Activated CD4-positive, alpha-beta T cell treated with anti-CD3 and anti-CD28 coated beads, Interleukin-2, amount 10 ng/mL, durations not matched to agents 24 days and 14 days (primary cell): ENCODE measurements around the gene SYT2. TPM values are rescaled to one million over a fixed set of nuclear protein-coding genes. Genes with fewer than 3 reads are reported as not detected.

Experiments used
- DNase-seq: peaks from one replicate; pipeline ENCODE4 v3.0.0; 2022
- H3K27ac Mint-ChIP-seq: one replicate; pipeline ENCODE4 v1.8.0; 2022; ENCODE audit warnings: mild to moderate bottlenecking, mixed read lengths
- H3K27me3 Mint-ChIP-seq: one replicate; pipeline ENCODE4 v1.8.0; 2022; ENCODE audit warnings: mixed read lengths
- H3K36me3 Mint-ChIP-seq: one replicate; pipeline ENCODE4 v1.8.0; 2022; ENCODE audit warnings: low read depth, mild to moderate bottlenecking, mixed read lengths
- H3K4me1 Mint-ChIP-seq: one replicate; pipeline ENCODE4 v1.8.0; 2021; ENCODE audit warnings: mixed read lengths
- H3K4me3 Mint-ChIP-seq: one replicate; pipeline ENCODE4 v1.8.0; 2022; ENCODE audit warnings: mild to moderate bottlenecking, moderate library complexity, mixed read lengths
- H3K9me3 Mint-ChIP-seq: one replicate; pipeline ENCODE4 v1.8.0; 2021; ENCODE audit warnings: mixed read lengths
- intact Hi-C: fragments of 100-400 bp; cut with micrococcal nuclease; formaldehyde crosslinking; loops from one replicate; pipeline ENCODE4 v1.15.1; 2023
- total RNA-seq: library from RNA; stranded (reverse); gene quantifications from 2 replicates; pipeline ENCODE4 v1.2.3, GENCODE V29; 2022

SYT2 gene
- total RNA-seq, 1 donor from 2014 or later, result not detected

DNA sequence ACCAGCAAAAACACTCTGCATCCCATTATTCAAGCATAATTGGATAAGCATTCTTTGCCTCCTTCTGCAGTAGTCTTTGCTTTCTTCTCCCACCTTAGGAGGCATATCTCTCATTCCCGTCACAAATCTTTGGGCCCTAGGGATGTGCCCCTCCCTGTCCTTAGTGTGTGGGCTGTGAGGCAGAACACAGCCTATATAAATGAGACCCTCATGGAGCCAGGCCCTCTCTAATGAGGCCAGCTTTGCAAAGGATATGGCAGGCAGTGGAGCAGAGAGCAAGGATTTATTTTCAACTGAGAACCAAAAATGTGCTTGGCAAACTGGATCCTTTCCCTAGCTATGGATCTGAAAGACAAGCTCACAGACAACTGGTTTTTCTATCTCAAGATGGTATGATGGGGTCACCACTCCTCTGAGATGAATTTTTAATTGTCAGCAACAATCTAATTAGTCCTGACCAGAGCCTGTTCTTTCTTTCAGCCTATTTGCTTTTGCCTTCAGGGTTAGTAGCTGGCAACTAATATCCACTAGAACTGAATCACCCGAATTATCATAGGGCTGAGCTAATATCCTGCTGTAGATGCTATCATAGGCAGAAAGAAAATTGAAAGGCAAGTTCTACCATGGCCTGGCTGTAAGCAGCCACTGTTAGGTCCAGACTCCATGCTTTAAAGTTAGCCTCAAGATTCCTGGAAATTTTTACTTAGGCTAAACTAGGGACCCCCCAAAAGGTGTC, 134.2 kb downstream of the SYT2 start:
- no peak overlapping the region for H3K4me3 Mint-ChIP-seq
- DNase-seq, result no peak
- H3K9me3 Mint-ChIP-seq, result no peaks in the 10 kb centered on the region
- intact Hi-C loops, result no loop called here
- no peaks in the 10 kb centered on the region for H3K36me3 Mint-ChIP-seq
- H3K27ac Mint-ChIP-seq, result no peak overlapping the region
- no peaks in the 10 kb centered on the region for H3K27me3 Mint-ChIP-seq
- no peaks in the 10 kb centered on the region for H3K4me1 Mint-ChIP-seq

DNA sequence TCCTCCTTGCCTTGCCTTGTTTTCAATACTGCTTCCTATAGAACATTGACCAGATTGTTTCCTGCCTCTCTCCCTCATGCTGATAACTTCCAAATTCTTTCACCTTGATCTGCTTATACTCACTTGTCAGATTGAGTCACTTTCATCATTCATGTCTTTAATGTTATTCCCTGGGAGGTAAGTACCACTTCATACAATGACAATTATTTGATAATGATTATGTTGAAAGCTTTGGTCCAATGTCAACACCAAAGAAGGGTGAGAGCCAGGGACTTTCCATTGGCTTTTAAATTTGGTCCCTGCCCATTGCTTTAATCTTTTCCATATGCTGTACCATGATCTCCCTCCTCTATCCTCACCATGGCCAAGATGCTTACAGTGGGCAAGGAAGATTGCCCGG, 137.4 kb downstream of the SYT2 start:
- no peaks in the 10 kb centered on the region for H3K4me1 Mint-ChIP-seq

DNA sequence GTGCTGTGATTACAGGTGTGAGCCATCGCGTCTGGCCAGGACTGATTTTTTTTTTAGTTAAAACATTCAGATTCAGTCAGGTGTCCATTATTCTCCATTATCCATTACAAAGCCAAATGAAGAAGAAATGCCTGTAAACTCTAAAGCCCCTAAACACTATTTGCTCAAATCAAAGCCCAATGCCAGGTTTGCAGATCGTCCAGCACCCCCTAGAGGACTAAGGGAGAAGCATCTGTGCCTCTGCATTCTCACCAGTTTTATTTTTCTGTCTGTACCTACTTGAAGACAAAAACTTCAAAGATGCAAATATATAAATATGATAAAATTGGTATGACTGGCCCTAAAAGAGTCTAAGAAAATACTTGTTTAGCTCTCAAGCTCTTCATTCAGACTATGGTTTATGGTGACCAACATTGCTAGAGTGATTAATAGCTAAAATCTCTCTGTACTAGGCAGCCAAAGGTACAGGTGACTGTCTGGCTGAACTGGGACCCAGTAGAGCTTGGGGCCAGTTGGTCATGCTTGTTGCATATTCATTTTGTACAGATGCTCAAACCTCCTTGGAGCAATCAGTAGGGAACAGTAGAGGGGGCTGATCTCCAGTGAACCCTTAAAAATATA, 138.4 kb downstream of the SYT2 start:
- H3K27ac Mint-ChIP-seq, result no peak overlapping the region
- intact Hi-C loops, result loop anchor here (2.0 to 5.0 kb wide), 3 partner anchors 70 to 229 kb away; no protein-coding TSS in a partner anchor
- H3K27me3 Mint-ChIP-seq, result no peaks in the 10 kb centered on the region
- peaks cover 3% of the 10 kb centered on the region for H3K36me3 Mint-ChIP-seq
- DNase-seq, result peak; percentile 78
- H3K4me3 Mint-ChIP-seq, result no peak overlapping the region
- H3K9me3 Mint-ChIP-seq, result no peaks in the 10 kb centered on the region
- peaks cover 5% of the 10 kb centered on the region for H3K4me1 Mint-ChIP-seq

More for the DNA sequence above, 137.4 kb downstream of the SYT2 start:
- Mint-ChIP-seq H3K27me3 (no peaks in the 10 kb centered on the region), H3K9me3 (no peaks in the 10 kb centered on the region), H3K36me3 (peaks cover 3% of the 10 kb centered on the region), H3K27ac (no peak overlapping the region), H3K4me3 (no peak overlapping the region)
- no peak for DNase-seq
- intact Hi-C loops, result loop anchor here (5.0 kb wide), 2 partner anchors 71 to 111 kb away; no protein-coding TSS in a partner anchor

DNA sequence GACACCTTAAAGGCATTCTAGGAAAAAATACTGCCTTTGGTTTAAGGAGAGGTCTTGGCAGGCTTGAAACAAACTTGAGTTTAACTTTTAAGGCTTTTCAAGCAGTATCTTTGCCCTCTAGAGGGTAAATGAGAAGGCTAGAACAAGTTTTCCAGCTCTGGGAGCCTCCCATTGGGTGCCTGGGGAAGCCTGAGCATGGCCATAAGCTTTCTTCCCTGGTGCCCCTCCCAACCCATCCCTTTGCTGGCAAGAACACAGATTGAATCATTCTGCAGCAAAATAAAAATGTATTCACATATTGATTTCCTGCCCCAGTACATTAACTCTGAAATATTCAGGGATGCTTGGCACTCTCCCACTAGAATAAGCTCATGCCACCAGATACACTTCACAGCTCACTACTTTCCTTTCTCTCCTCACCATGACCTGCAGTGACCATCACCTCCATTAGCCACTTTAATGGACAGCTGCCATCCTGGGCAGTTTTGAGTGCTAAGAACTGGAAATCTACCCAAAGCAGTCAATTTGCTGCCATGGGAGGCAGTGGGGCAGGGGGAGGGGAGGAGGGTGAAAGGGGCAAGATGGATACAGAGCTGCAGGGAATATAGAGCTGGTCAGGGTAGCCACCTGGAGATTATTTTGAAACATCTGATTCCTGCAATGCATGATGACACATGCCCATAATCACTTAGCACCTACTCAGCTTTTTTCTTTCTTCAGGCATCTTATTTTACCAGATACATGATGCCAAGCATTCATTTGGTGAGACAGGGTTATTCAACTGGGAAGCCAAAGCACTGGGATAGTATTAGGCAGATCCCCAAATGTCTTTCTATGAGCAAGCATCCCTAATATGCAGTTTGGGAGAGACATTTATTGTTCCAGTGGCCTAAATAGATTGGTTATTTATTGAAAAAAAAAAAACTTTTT, 140.6 kb downstream of the SYT2 start:
- Mint-ChIP-seq H3K36me3 (peaks cover 3% of the 10 kb centered on the region), H3K27me3 (no peaks in the 10 kb centered on the region), H3K27ac (no peak overlapping the region), H3K9me3 (no peaks in the 10 kb centered on the region), H3K4me1 (peaks cover 16% of the 10 kb centered on the region), H3K4me3 (no peak overlapping the region)
- DNase-seq, result no peak
- intact Hi-C loops, result loop anchor here (2.0 to 10.0 kb wide), 4 partner anchors 45 to 227 kb away; no protein-coding TSS in a partner anchor

- Mint-ChIP-seq H3K4me1 (peaks cover 16% of the 10 kb centered on the region), H3K4me3 (no peak overlapping the region), H3K36me3 (peaks cover 3% of the 10 kb centered on the region), H3K27me3 (no peaks in the 10 kb centered on the region), H3K27ac (no peak overlapping the region), H3K9me3 (no peaks in the 10 kb centered on the region)
- intact Hi-C loops, result loop anchor here (10.0 kb wide), 1 partner anchor 46 kb away; no protein-coding TSS in a partner anchor
- no peak for DNase-seq
Measured at GRCh38 chr1:202568826-202569225, 141.4 kb downstream of the SYT2 start.

DNA sequence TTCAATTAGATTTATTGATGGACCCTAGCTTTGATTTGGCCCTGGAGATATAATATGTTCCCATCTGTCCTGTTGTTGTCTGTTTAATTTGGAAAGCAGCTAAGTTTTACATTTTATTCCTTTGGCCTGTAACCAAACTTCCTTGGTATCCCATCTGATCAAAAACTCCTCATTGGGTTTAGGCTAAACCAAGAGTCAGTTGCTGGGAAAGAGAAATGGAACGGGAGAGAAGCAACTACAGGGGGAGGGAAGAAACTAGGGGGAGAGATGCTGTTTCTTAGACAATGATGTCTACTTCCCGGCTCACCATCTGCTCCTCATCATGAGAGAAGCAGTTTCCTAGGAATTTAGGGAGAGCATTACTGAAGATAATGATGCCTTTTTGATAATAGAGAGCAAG, 141.8 kb downstream of the SYT2 start:
- intact Hi-C loops, result loop anchor here (10.0 kb wide), 1 partner anchor 46 kb away; no protein-coding TSS in a partner anchor

GRCh38 chr1:202567738-202568137, 142.5 kb downstream of the SYT2 start:
- DNase-seq, result no peak
- Mint-ChIP-seq H3K27ac (no peak overlapping the region), H3K27me3 (no peaks in the 10 kb centered on the region), H3K36me3 (peaks cover 3% of the 10 kb centered on the region), H3K4me1 (peaks cover 16% of the 10 kb centered on the region), H3K4me3 (no peak overlapping the region), H3K9me3 (no peaks in the 10 kb centered on the region)
- intact Hi-C loops, result loop anchor here (10.0 kb wide), 1 partner anchor 47 kb away; no protein-coding TSS in a partner anchor

More for the DNA sequence above, 141.8 kb downstream of the SYT2 start:
- H3K27ac Mint-ChIP-seq, result no peak overlapping the region
- H3K9me3 Mint-ChIP-seq, result no peaks in the 10 kb centered on the region
- peaks cover 16% of the 10 kb centered on the region for H3K4me1 Mint-ChIP-seq
- H3K27me3 Mint-ChIP-seq, result no peaks in the 10 kb centered on the region
- H3K36me3 Mint-ChIP-seq, result peaks cover 3% of the 10 kb centered on the region
- no peak overlapping the region for H3K4me3 Mint-ChIP-seq
- no peak for DNase-seq

DNA sequence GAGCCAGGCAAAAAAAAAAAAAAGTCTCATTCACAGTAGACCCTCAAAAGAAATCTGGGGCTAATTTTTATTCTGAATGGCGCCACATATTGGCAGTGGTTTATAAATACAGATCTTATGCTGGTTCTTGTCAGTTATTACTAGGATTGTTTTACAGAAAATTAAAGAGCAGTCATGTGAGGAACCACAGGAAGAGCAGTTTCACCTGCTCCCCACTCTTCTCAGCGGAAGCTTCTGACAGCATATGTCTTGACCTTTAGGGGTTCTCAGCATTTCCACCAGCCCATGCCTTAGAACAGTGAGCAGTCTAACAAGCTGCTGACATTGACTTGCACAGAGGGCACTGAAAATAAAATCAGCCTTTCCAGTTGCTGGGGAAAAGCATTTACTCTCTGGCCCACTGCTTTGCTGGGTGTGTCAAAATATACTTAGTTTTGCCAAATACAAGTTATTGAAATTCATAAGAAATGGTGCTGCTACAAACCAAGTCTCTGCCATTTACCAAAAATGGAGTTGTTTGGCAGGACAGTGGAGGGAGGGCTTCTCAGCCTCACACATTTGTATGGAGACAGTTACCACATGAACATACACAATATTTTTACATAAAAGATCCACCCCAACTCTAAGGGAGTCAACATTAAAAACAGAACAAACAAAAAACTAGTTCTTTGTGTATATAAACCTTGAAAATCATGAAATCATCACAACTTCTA, 144.2 kb downstream of the SYT2 start:
- no peak for DNase-seq
- Mint-ChIP-seq H3K4me1 (peaks cover 21% of the 10 kb centered on the region), H3K27ac (no peak overlapping the region), H3K9me3 (no peaks in the 10 kb centered on the region), H3K36me3 (peaks cover 3% of the 10 kb centered on the region), H3K4me3 (no peak overlapping the region), H3K27me3 (no peaks in the 10 kb centered on the region)
- intact Hi-C loops, result loop anchor here (10.0 kb wide), 1 partner anchor 49 kb away; no protein-coding TSS in a partner anchor

GRCh38 chr1:202564958-202565495, 145.2 kb downstream of the SYT2 start:
- H3K27ac Mint-ChIP-seq, result no peak overlapping the region
- no peak overlapping the region for H3K4me3 Mint-ChIP-seq
- DNase-seq, result no peak
- peaks cover 3% of the 10 kb centered on the region for H3K36me3 Mint-ChIP-seq
- no peaks in the 10 kb centered on the region for H3K9me3 Mint-ChIP-seq
- intact Hi-C loops, result loop anchor here (10.0 kb wide), 1 partner anchor 50 kb away; no protein-coding TSS in a partner anchor
- no peaks in the 10 kb centered on the region for H3K27me3 Mint-ChIP-seq
- peaks cover 21% of the 10 kb centered on the region for H3K4me1 Mint-ChIP-seq

DNA sequence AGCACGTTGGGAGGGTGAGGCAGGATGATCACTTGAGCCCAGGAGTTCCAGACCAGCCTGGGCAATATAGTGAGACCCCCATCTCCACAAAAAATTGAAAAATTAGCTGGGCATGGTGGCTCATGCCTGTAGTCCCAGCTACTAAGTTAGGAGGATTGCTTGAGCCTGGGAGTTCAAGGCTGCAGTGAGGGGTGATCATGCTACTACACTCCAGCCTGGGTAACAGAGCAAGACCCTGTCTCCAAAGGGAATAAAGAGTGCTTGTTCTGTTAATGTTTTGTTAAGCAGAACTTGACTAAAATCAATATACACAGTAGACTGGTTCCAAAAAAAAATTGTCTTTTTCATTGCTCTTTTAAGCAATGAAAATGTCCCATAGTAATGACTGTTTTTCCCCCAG, 146.4 kb downstream of the SYT2 start:
- H3K36me3 Mint-ChIP-seq, result peaks cover 1% of the 10 kb centered on the region
- H3K27ac Mint-ChIP-seq, result no peak overlapping the region
- H3K4me3 Mint-ChIP-seq, result no peak overlapping the region

GRCh38 chr1:202562444-202563060, 147.7 kb downstream of the SYT2 start:
- Mint-ChIP-seq H3K36me3 (no peaks in the 10 kb centered on the region), H3K9me3 (no peaks in the 10 kb centered on the region), H3K27ac (no peak overlapping the region), H3K27me3 (no peaks in the 10 kb centered on the region), H3K4me3 (no peak overlapping the region), H3K4me1 (peaks cover 19% of the 10 kb centered on the region)
- intact Hi-C loops, result loop anchor here (10.0 kb wide), 1 partner anchor 52 kb away; no protein-coding TSS in a partner anchor
- DNase-seq, result no peak

More for the DNA sequence above, 146.4 kb downstream of the SYT2 start:
- intact Hi-C loops, result loop anchor here (10.0 kb wide), 1 partner anchor 51 kb away; no protein-coding TSS in a partner anchor
- peaks cover 21% of the 10 kb centered on the region for H3K4me1 Mint-ChIP-seq
- no peaks in the 10 kb centered on the region for H3K9me3 Mint-ChIP-seq
- no peaks in the 10 kb centered on the region for H3K27me3 Mint-ChIP-seq
- no peak for DNase-seq

- Mint-ChIP-seq H3K4me3 (no peak overlapping the region), H3K4me1 (peaks cover 17% of the 10 kb centered on the region), H3K36me3 (no peaks in the 10 kb centered on the region), H3K27me3 (no peaks in the 10 kb centered on the region), H3K27ac (no peak overlapping the region), H3K9me3 (no peaks in the 10 kb centered on the region)
- intact Hi-C loops, result loop anchor here (10.0 kb wide), 1 partner anchor 53 kb away; no protein-coding TSS in a partner anchor
- DNase-seq, result no peak
Measured at GRCh38 chr1:202561726-202562443, 148.4 kb downstream of the SYT2 start.
